ENCODE data around the gene EXD2. TPM values are rescaled to one million over a fixed set of nuclear protein-coding genes. Genes with fewer than 3 reads are reported as not detected.

EXD2 gene
- total and polyA plus RNA-seq, 2 of the 13 experiments (the other 11 are each of a cell fraction or from before 2014, with no cell fraction given): 9.5 to 15.1 TPM

- TF ChIP-seq IRX3 (CRISPR knock-in tag; IDR thresholded peaks at IDR 0.05; ENCODE audit: borderline replicate concordance, low read depth): no peak
- TF ChIP-seq SP5 (CRISPR knock-in tag; IDR thresholded peaks at IDR 0.05; ENCODE audit: borderline replicate concordance, low read depth): no peak
- no peak for TF ChIP-seq ASH2L (IDR thresholded peaks at IDR 0.05; ENCODE audit: insufficient read length, low read depth, low read length)
- no peak for TF ChIP-seq BATF2 (CRISPR knock-in tag; IDR thresholded peaks at IDR 0.05)
- no peak for TF ChIP-seq TEAD2 (CRISPR knock-in tag; IDR thresholded peaks at IDR 0.05)
- no peak for TF ChIP-seq SYNCRIP (IDR thresholded peaks at IDR 0.05; ENCODE audit: insufficient read depth, low read depth, low read length)
- TF ChIP-seq RFX5 (IDR thresholded peaks at IDR 0.05; ENCODE audit: low read depth, low read length): no peak
- TF ChIP-seq KLF16 (CRISPR knock-in tag; IDR thresholded peaks at IDR 0.05): no peak
- no peak for TF ChIP-seq ZBTB3 (CRISPR knock-in tag; IDR thresholded peaks at IDR 0.05; ENCODE audit: borderline replicate concordance, low read depth)
- TF ChIP-seq EHMT2 (IDR thresholded peaks at IDR 0.05; ENCODE audit: borderline replicate concordance, low read depth, low read length): no peak
- no peak for TF ChIP-seq ZBTB7A (CRISPR knock-in tag; IDR thresholded peaks at IDR 0.05)
- no peak for TF ChIP-seq MXD3 (CRISPR knock-in tag; IDR thresholded peaks at IDR 0.05)
- TF ChIP-seq CAMTA2 (CRISPR knock-in tag; IDR thresholded peaks at IDR 0.05; ENCODE audit: borderline replicate concordance): no peak
- no peak for TF ChIP-seq HNRNPUL1 (IDR thresholded peaks at IDR 0.05; ENCODE audit: low read depth, low read length)
- H3K27ac ChIP-seq (ENCODE audit: extremely low read length, insufficient read depth, low read length): no peak overlapping the region
- ChIA-PET POLR2A (no interaction called here), CTCF (ENCODE audit: low intra/inter-chr PET ratio, low total read pairs) (no interaction called here)
- H3K4me2 ChIP-seq (ENCODE audit: low read depth, low read length): no peak overlapping the region
- no peaks in the 10 kb centered on the region for H4K20me1 ChIP-seq (ENCODE audit: insufficient read depth, low read length)
- in situ Hi-C loops (cut with HindIII; ENCODE audit: extremely low pct_ligation_motif_present, low pct_unique_long_range_greater_than_20kb) (loop anchor here (5.0 kb wide), 1 partner anchor 102 kb away; no protein-coding TSS in a partner anchor), intact Hi-C loops (cut with micrococcal nuclease; ENCODE audit: unreplicated experiment) (loop anchor here (5.0 kb wide), 1 partner anchor 232 kb away; no protein-coding TSS in a partner anchor)
- peaks cover 2 to 7% of the 10 kb centered on the region in 2 experiments; a peak in 3 of 5 replicates for H3K36me3 ChIP-seq (replicated peaks in 1 of 2; ENCODE audit: control insufficient read depth in 1 of 2, insufficient read depth in 2 of 2, low read length in 2 of 2)
- no peaks in the 10 kb centered on the region for H3K9me3 ChIP-seq (ENCODE audit: low read length)
- no TSS peak for BruUV-seq (replicated peaks)
- no peaks in the 10 kb centered on the region for H3K79me2 ChIP-seq (ENCODE audit: insufficient read depth, low read length)
- peaks cover 0 to 3% of the 10 kb centered on the region in 2 experiments; a peak in 1 of 5 replicates for H3K27me3 ChIP-seq (ENCODE audit: control insufficient read depth in 1 of 2, insufficient read depth in 2 of 2, low read length in 2 of 2)
- H2AFZ ChIP-seq (ENCODE audit: low read length): no peak overlapping the region
- FAIRE-seq (no peak), ATAC-seq (no peak), DNase-seq (ENCODE audit: low spot score) (no peak)
- no peak overlapping the region for H3K9ac ChIP-seq (ENCODE audit: insufficient read depth, low read depth, low read length)
- H3K4me1 ChIP-seq (ENCODE audit: insufficient read depth, low read length): no peaks in the 10 kb centered on the region
- H3K4me3 ChIP-seq (replicated peaks in 1 of 3; ENCODE audit: insufficient read depth in 1 of 3, low read depth in 2 of 3, low read length in 3 of 3): no peak overlapping the region
- WGBS (ENCODE audit: low lambda C conversion rate): 71% methylated on average over 3 of the region's 3 CpGs
Measured at GRCh38 chr14:69244946-69245345, 53.6 kb downstream of the EXD2 start.

Data from HepG2 (cell line).